GM23248 (cell line): Measurements from ENCODE around the gene NPY4R2.
"Not testable (repeated sequence)": the region's sequence is repeated elsewhere in the genome, so short reads cannot be mapped to it uniquely, and the experiment has no call there.

ENCODE experiments used
- EZH2 ChIP-seq: fragments of 200-600 bp; sonication (generic); IDR thresholded peaks from 2 replicates; pipeline ENCODE4 v1.6.1; 2018; ENCODE audit warnings: antibody characterized with exemption, mild to moderate bottlenecking; ENCODE audit not compliant: insufficient read depth, poor library complexity, severe bottlenecking
- EZH2phosphoT487 ChIP-seq: fragments of 200-600 bp; sonication (generic); IDR thresholded peaks from 2 replicates; pipeline ENCODE4 v1.6.1; 2018; ENCODE audit warnings: antibody characterized with exemption, moderate library complexity, mild to moderate bottlenecking, low read depth; ENCODE audit not compliant: insufficient read depth

GRCh38 chr10:47915849-47916548 is 2.5 kb upstream of the NPY4R2 start:
- not testable (repeated sequence) for TF ChIP-seq EZH2, EZH2phosphoT487
